Activated CD4-positive, alpha-beta T cell treated with anti-CD3 and anti-CD28 coated beads, Interleukin-2, amount 50 U/mL, for 16 hours (primary cell): Measurements from ENCODE around the gene ZSCAN12.
"Not testable (repeated sequence)": the region's sequence is repeated elsewhere in the genome, so short reads cannot be mapped to it uniquely, and the experiment has no call there.

Experiments used
- DNase-seq: peaks from one replicate; pipeline ENCODE4 v3.0.0-alpha.2; 2020

Gene ZSCAN12

DNA sequence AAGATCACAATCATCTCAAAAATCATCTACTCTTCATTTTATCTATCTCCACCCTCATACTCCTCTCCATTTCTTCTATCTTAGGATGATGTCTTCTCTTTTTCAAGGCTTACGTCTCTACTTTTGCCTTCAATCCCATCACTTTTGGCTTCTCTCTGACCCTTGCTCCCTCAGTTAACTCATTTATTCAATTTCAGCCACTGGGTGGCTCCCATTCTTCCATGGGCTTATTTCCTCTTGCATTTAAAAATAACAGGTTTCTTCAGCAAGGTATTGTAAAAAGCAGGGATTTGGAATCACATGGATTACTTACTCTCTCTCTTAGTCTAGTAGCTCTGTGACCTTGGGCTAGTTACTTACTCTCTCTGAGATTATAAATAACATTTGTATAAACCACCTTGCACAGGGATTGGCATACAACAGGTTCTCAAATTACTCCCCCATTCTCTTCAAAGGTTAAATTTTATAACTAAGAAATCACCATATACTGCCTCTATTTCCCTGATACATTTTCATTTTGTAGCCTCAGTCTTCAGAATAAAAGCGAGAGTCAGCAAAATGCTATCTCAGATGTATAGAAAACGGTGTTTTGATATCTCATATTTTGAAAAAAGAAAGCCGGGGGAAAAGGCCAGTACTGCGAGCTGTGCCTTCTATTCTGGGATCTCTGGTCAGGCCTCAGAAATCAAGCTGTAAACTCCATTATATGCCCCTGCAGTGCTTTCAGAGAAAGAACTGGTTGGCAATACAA, 5.5 kb downstream of the ZSCAN12 start:
- no peak for DNase-seq

DNA sequence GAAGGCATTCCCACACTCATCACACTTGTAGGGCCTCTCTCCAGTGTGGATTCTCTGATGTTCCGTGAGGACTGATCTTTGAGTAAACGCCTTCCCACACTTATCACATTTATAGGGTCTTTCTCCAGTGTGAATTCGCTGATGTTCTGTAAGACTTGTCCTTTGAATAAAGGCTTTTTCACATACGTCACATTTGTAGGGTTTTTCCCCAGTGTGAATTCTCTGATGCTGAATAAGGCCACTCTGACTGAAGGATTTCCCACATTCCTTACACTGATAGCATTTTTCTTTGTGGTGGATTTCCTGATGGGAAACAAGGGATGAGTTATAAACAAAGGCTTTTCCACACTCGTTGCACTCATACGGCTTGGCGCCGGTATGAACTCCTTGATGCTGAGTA, 8.9 kb downstream of the ZSCAN12 start:
- DNase-seq = no peak

DNA sequence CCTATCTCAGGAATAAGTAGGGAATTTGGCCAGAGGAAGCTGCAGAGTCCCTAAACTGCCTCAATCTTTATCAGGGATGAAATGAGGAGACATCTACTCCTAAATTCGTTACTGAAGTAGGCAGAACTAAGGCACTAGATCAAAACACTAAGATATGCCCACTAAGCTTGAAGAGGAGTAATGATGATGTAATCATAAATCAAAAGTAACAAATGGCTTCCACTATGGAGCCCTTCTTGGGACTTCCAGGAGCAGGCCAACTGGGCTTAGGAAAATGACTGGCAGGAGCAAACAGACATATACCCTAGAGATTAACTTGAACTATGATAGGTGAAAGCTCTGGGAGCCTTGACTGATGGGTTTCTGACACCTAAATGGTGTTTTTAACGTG, 15.4 kb downstream of the ZSCAN12 start:
- DNase-seq = no peak

DNA sequence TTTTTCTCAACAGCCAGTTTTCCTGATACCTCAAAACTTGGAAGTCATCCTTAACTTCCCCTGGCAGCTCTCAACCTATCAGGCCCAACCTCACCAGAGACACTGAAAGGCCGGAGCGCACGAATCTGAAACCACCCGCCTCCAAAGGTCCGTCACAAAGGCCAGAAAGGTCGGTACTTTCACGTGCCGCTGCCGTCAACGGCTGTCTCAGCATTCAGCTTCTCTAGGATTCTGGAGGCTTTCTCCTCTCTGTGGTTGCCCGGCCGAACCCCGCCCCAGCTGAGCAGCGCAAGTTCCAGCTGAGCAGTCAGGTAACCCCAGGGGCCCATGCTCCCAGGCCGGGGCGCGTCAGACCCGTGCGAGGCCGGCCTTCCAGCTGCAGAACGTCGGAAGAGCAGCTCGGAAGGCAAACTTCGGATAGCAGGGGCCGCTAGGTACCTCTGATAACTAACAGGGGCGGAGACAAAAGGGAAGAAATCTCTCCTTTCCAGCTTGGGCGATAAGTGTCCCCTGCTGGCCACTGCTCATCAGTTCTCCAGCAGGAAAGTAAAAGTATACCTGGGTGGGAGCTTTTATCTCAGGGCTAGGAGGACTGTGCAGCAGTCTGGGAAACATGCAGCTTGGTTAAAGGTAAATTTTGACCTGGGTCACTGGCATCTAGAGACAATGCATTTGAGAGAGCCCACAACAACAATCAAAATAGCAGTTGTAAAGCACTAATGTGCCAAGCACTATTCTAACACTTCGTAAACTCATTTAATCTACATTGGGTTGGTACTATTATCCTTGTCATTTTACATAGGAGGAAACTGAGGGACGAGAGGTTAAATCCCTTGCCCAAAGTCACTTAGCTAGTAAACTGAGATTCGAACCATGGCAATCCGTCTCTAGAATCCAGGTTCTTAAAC, 16.1 kb downstream of the ZSCAN12 start:
- peak; percentile 24 for DNase-seq

DNA sequence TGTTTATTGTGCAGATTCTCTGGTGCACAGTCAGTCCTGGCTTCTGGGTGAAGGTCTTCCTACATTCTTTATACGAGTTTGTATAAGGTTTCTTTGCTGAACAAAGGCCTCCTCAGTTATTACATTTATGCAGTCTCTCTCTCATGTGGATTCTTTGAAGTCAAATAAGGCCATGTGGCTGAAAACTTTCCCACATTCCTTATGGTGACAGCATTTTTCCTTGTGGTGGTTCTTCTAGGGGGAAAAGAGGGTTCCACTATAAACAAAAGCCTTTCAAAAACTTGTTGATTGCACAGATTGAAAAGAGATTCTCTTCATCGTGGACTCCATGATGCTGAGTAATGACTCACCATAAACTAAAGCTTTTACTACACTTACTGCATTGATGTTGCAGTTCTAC, 19.2 kb downstream of the ZSCAN12 start:
- no peak for DNase-seq

DNA sequence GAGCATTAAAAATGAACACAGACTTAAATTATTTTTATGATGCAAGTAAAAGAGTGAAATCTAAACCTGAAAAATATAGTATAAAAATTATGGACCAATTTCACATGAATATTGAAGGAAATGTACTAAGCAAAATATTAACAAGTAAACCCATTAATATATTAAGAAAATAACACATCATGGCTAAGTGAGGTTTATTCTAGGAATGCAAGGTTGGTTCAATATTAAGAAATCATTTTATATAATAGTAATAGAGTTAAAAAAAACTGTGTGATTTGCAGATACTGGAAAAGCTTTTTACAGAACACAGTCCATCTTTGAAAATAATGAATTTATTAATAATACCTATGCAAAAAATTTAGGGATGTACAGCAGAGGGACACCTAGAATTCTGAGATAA, 20.9 kb downstream of the ZSCAN12 start:
- DNase-seq = no peak

DNA sequence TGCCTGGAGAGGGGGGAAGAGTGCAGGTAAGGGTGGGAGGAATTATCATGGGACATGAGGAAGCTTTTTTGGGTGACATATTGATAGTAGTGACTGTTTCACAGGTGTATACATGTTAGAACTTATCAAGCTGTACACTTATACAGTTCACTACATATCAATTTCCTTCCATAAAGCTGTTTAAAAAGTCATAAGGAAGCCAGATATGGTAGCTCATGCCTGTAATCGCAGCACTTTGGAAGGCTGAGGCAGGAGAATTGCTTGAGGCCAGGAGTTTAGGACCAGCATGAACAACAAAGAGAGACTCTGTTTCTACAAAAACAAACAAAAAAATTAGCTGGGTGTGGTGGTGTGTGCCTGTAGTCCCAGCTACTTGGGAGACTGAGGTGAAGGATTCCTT, 21.7 kb downstream of the ZSCAN12 start:
- DNase-seq = no peak

DNA sequence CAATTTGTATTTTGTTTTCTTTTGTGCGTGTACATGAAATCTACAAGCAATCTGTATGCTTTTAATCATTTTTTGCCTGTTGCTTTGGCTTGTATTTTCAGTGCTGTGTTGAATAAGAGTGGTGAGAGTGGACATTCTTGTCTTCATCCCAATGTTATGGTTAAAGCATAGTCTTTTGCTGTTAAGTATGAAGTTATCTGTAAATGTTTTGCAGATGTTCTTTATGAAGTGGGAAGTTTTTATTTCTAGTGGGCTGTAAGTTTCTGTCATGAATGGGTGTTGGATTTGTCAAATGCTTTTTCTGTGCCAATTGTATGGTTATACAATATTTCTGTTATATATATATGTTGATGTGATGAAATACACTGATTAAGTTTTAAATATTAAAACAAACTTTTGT, 25.6 kb downstream of the ZSCAN12 start:
- no peak for DNase-seq

DNA sequence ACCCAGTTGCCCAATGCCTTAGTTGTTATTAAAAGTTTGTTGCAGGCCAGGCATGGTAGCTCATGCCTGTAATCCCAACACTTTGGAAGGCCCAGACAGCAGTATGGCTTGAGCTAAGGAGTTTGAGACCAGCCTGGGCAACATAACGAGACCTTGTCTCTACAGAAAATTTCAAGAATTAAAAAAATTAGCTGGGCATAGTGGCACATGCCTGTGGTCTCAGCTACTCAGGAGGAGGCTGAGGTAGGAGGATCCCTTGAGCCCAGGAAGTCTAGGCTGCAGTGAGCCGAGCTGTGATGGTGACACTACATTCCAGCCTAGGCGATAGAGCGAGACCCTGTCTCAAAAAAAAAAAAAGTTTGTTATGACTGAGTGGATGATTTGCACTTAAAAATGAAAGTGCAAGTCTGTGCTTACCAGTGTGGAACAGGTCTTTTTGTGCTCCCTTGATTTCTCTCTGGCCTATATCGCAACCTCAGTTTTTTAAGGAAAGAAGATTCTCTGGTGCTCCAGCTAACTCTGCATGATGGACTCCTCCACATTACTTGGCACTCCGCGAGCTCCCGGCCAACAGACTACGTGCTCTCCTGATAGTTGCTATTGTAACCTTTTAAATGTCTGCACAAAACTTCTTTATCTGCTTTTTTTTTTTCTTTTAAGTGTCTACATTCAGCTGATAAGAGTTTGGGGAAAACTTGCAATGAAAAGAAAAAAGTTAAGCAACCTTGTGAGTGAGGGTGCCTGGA, 27.7 kb downstream of the ZSCAN12 start:
- DNase-seq = no peak

DNA sequence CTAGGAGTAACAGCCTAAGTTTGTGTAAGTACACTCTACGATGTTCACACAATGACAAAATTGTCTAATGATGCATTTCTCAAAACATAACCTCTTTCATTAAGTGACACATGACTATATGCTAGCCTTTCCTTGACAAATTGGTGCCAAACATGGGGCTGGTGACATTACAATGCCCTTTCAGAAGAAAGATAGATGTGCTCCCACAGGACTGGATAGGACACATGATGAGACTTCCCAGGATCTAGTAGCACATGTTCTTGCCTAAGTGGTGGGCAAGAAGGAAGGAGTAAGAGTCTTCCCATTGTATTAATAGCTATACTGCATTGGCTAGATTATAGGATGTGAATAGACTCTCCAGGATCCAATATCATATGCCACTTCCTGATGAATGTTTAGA, 28.3 kb downstream of the ZSCAN12 start:
- no peak for DNase-seq

DNA sequence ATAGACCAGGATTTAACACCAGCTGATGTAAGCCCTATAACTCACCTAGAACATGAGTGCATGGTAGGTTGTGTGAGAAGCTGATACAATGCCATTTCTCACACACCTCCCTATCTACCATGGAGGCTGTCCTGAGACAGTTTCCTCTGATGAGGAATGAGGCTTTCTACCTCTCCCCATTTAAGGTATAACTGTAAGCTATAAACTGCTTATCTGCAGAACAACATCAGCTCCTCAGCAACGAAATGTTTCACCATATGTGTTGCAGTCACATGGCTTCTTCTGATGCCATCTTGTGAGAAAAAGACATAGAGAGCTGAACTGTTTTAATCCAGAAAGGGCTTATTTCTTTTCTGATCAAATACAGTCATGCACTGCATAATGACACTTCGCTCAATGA, 29.1 kb downstream of the ZSCAN12 start:
- DNase-seq = no peak

DNA sequence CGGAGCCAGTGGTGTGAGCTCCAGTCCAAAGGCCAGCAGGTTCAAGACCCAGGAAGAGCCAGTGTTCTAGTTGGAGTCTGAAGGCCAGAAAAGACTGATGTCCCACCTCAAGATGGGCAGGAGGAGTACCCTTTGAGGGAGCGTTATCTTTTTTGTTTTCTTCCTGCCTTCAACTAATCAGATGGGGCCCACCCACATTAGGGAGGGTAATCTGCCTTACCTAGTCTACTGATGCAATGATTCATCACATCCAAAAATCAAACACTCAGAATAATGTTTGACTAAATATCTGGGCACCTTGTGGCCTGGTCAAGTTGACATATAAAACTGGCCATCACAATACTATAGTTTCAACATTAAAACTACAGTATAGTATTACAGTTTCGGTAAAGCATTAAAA, 30.1 kb downstream of the ZSCAN12 start:
- no peak for DNase-seq

DNA sequence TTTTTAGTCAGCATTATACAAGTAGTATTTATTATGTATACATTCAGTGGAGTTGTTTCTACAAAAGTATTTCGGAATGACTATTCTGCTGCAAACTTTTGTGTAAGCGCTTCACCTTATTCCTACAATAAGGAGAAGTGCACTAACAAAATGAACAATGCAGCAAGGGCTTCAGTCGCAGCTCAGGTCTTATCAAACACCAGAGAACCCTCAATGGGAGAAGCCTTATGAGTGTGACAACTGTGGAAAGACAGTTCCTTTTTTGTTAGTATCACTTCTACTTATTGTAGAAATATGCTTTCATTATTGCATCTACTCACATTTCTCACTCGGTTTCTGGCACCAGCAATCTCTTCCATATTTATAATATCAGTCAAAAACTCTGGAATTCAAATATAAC, 31.0 kb downstream of the ZSCAN12 start:
- no peak for DNase-seq

DNA sequence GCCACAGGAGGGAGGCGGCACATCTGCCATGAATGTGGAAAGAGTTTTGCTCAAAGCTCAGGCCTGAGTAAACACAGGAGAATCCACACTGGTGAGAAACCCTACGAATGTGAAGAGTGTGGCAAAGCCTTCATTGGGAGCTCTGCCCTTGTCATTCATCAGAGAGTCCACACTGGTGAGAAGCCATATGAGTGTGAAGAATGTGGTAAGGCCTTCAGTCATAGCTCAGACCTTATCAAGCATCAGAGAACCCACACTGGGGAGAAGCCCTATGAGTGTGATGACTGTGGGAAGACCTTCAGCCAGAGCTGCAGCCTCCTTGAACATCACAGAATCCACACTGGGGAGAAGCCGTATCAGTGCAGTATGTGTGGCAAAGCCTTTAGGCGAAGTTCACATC, 34.0 kb downstream of the ZSCAN12 start:
- not testable (repeated sequence) for DNase-seq

DNA sequence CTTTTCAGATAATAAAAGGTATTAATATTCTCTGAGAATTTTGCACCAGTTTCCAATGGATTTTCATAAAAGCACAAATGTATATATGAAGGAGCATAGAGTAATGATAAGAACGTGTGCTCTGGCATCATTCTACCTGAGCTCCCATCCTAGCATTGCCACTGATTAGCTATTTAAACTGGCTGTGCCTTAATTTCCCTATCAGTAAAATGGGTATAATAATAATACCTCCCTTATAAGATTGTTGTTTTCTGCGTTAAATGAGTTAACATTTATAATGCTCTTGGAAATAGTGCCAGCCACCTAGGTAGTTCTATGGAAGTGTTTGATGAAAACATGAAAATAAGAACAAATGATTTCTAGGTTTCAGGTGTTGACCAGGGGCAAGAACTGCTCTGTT, 38.6 kb downstream of the ZSCAN12 start:
- DNase-seq = no peak

DNA sequence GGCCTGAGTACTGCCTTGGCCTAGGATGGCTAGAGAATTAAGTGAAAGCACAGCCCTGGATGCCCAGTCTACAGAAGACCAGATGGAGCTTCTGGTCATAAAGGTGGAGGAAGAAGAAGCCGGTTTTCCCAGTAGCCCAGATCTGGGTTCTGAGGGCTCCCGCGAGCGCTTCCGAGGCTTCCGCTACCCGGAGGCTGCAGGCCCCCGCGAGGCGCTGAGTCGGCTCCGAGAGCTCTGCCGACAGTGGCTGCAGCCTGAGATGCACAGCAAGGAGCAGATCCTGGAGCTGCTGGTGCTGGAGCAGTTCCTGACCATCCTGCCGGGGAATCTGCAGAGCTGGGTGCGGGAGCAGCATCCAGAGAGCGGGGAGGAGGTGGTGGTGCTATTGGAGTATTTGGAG, 40.0 kb downstream of the ZSCAN12 start:
- DNase-seq = not testable (repeated sequence)

DNA sequence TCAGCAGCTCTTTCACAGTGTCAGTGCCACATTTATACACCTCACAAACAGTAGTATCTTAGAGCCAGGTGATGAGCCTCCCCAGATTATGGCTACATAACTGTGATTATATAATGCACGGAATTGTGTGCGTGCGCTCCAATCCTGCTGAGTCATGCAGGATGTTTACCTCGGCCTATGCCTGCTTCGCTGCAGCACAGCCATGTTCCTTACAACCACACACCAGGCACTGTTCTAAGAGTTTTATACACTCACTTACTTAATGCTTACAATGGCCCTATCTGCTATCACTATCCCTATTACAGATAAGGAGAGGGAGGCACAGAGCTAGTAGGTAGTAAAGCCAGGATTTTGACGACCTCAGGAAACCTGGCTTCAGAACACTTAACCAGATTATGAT, 42.5 kb downstream of the ZSCAN12 start:
- DNase-seq = no peak

DNA sequence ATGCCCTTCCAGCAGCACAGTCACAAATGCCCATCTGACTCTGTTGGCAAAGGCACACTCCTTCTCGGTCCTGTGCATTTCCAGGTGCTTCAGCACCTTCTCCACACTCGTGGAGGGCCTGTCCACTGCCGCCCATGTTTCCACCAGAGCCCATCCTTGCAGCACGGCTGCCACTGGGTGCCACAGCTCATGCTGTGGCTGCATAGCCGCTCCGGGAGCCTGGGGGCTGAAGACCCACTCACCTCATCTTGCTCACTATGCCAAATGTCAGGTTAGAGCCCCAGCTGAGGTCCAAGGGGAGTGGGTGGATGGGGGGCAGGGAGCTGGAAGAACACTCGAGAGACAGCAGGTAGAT, 42.9 kb downstream of the ZSCAN12 start:
- DNase-seq = no peak

DNA sequence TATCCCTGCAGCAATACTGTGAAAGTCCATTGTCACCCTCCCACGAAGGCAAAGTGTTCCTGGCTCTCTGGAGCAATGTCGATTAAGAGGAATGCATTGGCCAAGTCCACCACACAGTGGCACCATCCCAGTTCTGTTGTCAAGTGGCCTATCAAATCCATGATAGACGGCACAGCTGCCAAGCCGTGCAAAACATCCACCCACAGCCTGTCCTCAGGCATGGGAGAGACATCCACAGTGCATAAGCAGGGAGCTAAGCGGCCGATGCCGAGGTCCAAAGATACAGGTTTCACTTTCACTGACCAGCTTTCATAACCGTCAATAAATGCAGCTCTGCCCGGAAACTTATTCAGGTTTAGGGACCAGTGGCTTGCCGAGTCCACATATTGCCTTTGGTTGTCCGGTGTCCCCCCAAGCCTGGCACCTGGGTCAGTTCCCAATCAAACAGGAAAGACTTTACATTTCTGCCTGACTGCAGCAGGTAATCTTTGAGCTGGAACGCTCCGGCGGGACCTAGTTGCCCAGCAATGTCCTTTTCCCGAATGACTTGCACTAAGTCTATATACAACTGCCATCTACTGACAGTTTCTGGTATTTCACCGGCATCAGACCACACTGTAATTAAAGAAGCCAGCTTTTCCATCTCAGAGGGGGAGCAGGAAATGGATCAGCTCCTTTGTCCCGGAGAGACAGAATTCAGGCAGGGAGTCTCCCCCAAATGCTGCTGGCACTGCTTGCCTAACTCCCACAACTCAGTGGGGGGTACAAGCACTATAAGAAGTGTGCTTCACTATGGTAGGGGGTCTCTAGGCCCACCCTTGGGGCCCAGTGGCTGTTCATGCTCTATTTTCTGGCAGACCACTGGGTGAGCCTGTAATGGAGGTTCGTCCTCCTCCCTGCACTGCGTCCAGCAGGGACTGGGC, 43.5 kb downstream of the ZSCAN12 start:
- peak; percentile 73 for DNase-seq

DNA sequence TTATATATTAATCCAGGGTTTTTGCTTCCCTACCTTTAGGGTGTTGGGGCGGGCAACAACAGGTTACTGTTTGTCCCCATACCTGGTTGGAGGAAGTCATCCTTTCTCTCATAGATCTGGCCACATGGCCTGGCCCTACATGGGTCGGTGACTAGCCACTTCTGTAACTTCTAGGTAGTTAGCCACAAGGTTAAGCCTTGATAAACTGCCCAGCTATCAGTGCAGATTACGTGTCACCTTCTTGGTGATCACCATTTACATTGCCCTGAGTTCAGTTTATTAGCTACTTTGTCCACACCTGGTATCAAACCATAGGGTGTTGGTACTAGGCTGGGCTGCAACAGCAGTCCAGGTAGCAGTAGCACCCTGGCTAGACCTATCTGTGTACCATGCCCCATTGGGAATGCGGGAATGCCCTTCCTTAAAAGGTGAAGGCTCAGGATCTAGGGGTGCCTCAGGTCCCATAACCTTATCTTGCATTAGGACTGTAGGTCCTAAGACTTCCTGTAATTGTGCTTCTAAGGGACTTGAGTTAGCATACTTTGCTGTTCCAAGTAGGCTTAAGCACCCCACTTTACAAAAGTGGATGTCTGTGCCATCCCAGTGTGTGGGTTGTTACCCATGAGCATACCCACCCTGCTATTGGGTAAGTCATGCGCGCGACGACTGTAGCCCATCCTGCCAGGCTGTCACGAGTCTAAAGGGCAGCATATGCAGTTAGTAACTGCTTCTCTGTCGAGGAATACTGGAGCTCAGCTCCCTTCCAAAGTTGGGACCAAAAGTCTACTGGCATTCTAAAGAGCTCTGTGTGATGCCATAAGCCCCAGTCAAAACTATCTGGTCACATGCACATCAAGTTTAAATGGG, 44.6 kb downstream of the ZSCAN12 start:
- DNase-seq = no peak

DNA sequence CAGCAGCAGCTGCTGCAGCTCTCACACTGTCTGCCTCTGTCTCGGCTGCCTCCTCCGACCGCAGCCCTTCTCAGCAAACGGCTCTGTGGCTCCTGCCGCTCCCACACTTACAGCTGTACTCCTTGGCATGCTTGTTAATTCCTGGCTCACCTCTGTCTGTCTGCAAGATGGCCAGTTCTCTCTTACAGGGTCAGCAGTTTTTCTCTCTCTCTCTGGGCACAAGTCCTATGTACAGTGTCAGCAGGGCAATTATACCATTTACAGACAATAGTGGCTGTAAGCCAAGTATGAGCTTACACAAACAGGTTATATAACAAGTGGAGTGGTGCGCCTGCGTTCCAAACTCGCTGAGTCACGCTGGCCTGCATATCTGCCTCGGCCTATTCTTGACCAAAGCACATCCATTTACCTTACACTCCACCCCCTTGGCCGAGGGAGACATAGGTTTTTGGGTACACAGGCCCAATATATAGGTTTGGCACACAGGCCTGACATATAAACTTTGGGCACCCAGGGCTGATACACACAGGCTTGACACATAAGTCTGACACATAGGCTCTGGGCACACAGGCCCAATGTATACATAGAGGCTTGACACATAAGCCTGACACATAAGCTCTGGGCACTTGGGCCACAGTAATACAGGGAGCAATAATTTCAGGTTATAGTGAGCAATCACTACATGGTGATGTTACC, 45.4 kb downstream of the ZSCAN12 start:
- DNase-seq = no peak
